Caki2 (cell line): ENCODE data around the gene DDR1. TPM values are rescaled to one million over a fixed set of nuclear protein-coding genes. Genes with fewer than 3 reads are reported as not detected.
"Not testable (repeated sequence)": the region's sequence is repeated elsewhere in the genome, so short reads cannot be mapped to it uniquely, and the experiment has no call there.

Experiments used
- DNase-seq: peaks from one replicate; pipeline ENCODE4 v3.0.0-alpha.2; 2015; ENCODE audit warnings: low read depth
- in situ Hi-C: cut with HindIII; loops from 2 replicates; pipeline ENCODE4 v1.10.0; 2016; ENCODE audit warnings: low sequenced_read_pairs, low pct_unique_long_range_greater_than_20kb, mixed read lengths
- total RNA-seq: library from RNA; depleted of rRNA; stranded (reverse); fragments of >200 nt; shearing (Covaris generic); gene quantifications from 2 replicates; pipeline ENCODE4 v1.2.3, GENCODE V29; 2014; ENCODE audit warnings: low replicate concordance

The DDR1 gene
- total RNA-seq, 1 experiment from 2014 or later = 197 TPM

DNA sequence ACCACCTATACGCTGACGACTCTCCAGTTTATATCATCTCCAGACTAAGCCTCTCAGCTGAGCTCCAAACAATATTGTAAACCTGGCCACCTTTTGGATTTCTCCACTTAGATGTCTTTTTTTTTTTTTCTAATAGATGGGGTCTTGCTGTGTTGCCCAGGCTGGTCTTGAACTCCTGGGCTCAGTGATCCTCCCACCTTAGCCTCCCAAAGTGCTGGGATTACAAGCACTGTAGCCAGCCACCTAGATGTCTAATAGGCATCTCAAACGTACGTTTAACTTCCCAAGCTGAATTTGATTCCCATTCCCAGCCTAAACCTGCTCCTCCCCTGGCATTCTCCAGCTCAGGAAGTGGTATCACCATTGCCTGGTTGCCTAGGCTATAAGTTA is 5.2 kb downstream of the DDR1 start:
- in situ Hi-C loops = no loop called here

GRCh38 chr6:30889921-30890645 is 5.8 kb downstream of the DDR1 start:
- in situ Hi-C loops = no loop called here
- no peak for DNase-seq

More for the DNA sequence above, 5.2 kb downstream of the DDR1 start:
- no peak for DNase-seq

GRCh38 chr6:30890646-30891449 is 6.5 kb downstream of the DDR1 start:
- in situ Hi-C loops = no loop called here
- no peak for DNase-seq

- in situ Hi-C loops = no loop called here
- no peak for DNase-seq
Observed at GRCh38 chr6:30891450-30891723, 7.1 kb downstream of the DDR1 start.

- DNase-seq = no peak
- in situ Hi-C loops = no loop called here
Observed at GRCh38 chr6:30891816-30892538, 7.7 kb downstream of the DDR1 start.

DNA sequence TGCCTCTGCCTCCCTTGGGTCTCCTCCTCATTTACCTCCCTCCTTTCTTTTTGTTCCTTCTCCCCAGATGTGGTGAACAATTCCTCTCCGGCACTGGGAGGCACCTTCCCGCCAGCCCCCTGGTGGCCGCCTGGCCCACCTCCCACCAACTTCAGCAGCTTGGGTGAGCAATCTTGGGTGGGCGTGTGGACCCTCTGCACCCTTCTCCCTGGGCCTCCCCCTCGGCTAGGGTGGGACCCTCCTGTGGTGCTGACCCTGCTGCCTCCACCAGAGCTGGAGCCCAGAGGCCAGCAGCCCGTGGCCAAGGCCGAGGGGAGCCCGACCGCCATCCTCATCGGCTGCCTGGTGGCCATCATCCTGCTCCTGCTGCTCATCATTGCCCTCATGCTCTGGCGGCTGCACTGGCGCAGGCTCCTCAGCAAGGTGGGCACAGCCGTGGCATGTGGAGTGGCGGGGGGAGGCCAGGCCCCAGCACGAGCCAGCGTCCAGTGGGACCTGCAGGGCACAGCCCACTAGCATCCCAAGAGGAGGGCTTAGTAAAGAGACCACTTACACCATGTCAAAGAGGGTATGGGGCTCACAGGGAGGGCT is 8.8 kb downstream of the DDR1 start:
- in situ Hi-C loops = no loop called here
- no peak for DNase-seq

GRCh38 chr6:30893666-30894065 is 9.3 kb downstream of the DDR1 start:
- no peak for DNase-seq
- in situ Hi-C loops = no loop called here

- DNase-seq = no peak
- in situ Hi-C loops = no loop called here
Observed at GRCh38 chr6:30894381-30894780, 10.1 kb downstream of the DDR1 start.

GRCh38 chr6:30894935-30895334 is 10.6 kb downstream of the DDR1 start:
- DNase-seq = no peak
- in situ Hi-C loops = no loop called here

GRCh38 chr6:30895343-30895742 is 11.0 kb downstream of the DDR1 start:
- in situ Hi-C loops = no loop called here
- DNase-seq = no peak

DNA sequence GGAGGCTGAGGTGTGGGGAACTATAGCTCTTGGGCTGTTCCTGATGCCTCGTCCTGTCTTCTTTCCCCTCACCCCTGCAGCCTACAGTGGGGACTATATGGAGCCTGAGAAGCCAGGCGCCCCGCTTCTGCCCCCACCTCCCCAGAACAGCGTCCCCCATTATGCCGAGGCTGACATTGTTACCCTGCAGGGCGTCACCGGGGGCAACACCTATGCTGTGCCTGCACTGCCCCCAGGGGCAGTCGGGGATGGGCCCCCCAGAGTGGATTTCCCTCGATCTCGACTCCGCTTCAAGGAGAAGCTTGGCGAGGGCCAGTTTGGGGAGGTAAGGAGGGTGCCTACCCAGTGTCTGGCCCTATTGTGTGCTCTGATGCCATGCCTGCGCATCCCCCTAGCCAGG is 12.2 kb downstream of the DDR1 start:
- in situ Hi-C loops = no loop called here

DNA sequence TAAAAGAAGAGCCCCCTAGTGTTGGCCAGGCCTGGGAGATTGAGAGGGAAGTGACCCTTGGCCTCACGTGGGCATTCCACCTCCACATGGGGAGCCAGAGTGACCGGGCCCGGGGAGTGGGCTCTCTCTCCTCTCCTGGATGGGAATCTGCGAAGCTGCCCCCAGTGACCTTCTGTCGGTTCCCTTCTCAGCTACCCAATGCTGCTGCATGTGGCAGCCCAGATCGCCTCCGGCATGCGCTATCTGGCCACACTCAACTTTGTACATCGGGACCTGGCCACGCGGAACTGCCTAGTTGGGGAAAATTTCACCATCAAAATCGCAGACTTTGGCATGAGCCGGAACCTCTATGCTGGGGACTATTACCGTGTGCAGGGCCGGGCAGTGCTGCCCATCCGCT is 13.6 kb downstream of the DDR1 start:
- no peak for DNase-seq
- in situ Hi-C loops = no loop called here

More for the DNA sequence above, 12.2 kb downstream of the DDR1 start:
- DNase-seq = no peak

GRCh38 chr6:30898750-30899360 is 14.5 kb downstream of the DDR1 start:
- in situ Hi-C loops = no loop called here

GRCh38 chr6:30900863-30901417 is 16.6 kb downstream of the DDR1 start:
- DNase-seq = no peak
- in situ Hi-C loops = no loop called here

More at GRCh38 chr6:30898750-30899360, 14.5 kb downstream of the DDR1 start:
- no peak for DNase-seq

DNA sequence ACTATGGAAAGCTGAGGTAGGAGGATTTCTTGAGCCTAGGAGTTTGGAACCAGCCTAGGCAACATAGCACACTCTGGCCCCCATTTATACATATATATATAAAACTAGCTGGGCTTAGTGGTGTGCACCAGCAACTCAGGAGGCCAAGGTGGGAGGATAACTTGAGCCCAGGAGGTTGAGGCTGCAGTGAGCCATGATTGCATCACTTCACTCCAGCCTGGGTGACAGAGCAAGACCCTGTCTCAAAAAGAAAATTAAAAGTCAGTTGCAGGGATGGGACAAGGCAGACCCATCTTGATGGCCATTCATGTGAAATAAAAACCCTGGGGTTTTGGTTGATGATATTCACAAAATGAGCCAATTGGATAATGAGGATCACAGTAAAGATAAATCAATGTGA is 17.1 kb downstream of the DDR1 start:
- in situ Hi-C loops = no loop called here
- DNase-seq = no peak

GRCh38 chr6:30902196-30902595 is 17.9 kb downstream of the DDR1 start:
- in situ Hi-C loops, DNase-seq: not testable (repeated sequence)

GRCh38 chr6:30902709-30903108 is 18.4 kb downstream of the DDR1 start:
- DNase-seq = no peak
- in situ Hi-C loops = no loop called here

GRCh38 chr6:30903236-30903635 is 18.9 kb downstream of the DDR1 start:
- DNase-seq = no peak
- in situ Hi-C loops = no loop called here
